HepG2 (cell line): Measurements from ENCODE around the gene NT5C2. TPM values are rescaled to one million over a fixed set of nuclear protein-coding genes. Genes with fewer than 3 reads are reported as not detected.

ENCODE experiments used
- ATAC-seq: fragments of 200-7000 bp; cut with Tn5 transposase; 3 replicates; pipeline ENCODE4 v1.9.1; 2020; ENCODE audit warnings: mild to moderate bottlenecking, moderate library complexity
- BruUV-seq: library from RNA; stranded (reverse); fragments of 400-500 nt; replicated peaks from 2 replicates; lab custom pipeline; 2021; lab: Mats Ljungman, UMichigan
- CTCF ChIA-PET: fragments of 300-600 bp; formaldehyde crosslinking; extraction: SDS; loops from one replicate; lab custom pipeline; 2021; ENCODE audit warnings: low total read pairs, inconsistent platforms, low intra/inter-chr PET ratio; lab: Yijun Ruan, JAX
- POLR2A ChIA-PET: fragments of 350-600 bp; sonication (Branson Sonifier 250); formaldehyde crosslinking; loops from one replicate; lab custom pipeline; 2020; ENCODE audit warnings: antibody characterized with exemption, inconsistent platforms; lab: Yijun Ruan, JAX
- DNase-seq: peaks from one replicate; pipeline ENCODE4 v3.0.0-alpha.2; 2015; ENCODE audit warnings: low spot score
- FAIRE-seq: peaks from 3 replicates; lab custom pipeline; 2011; peaks lifted over from hg19 to GRCh38; lab: Jason Lieb, UNC
- H2AFZ ChIP-seq: one replicate; pipeline ENCODE4 v1.6.1; 2011; ENCODE audit warnings: low read length, inconsistent platforms
- H3K27ac ChIP-seq: fragments of 300-600 bp; 3 replicates; pipeline ENCODE4 v1.8.0; 2011; ENCODE audit warnings: mixed run types, mild to moderate bottlenecking, mixed read lengths, low read length, inconsistent platforms; ENCODE audit not compliant: insufficient read depth; ENCODE audit errors: extremely low read length
- H3K27me3 ChIP-seq, 2 experiments: fragments of 200-600 bp in 1 of 2; 2 replicates in 1 of 2; 3 replicates in 1 of 2; pipeline versions ENCODE4 v1.6.0 to v1.8.0; 2011; ENCODE audit warnings: low read length in 2 of 2, mild to moderate bottlenecking in 2 of 2, moderate library complexity in 2 of 2, inconsistent platforms in 1 of 2; ENCODE audit not compliant: insufficient read depth in 2 of 2, control insufficient read depth in 1 of 2
- H3K36me3 ChIP-seq, 2 experiments: fragments of 200-600 bp in 1 of 2; replicated peaks in 1 of 2; 2 replicates in 1 of 2; 3 replicates in 1 of 2; pipeline versions ENCODE4 v1.5.1 to v1.8.0; 2011; ENCODE audit warnings: low read length in 2 of 2, inconsistent platforms in 1 of 2; ENCODE audit not compliant: insufficient read depth in 2 of 2, control insufficient read depth in 1 of 2
- H3K4me1 ChIP-seq: 2 replicates; pipeline ENCODE4 v1.5.1; 2012; ENCODE audit warnings: low read length, inconsistent platforms; ENCODE audit not compliant: insufficient read depth
- H3K4me2 ChIP-seq: 2 replicates; pipeline ENCODE4 v1.6.0; 2011; ENCODE audit warnings: low read depth, low read length, inconsistent platforms
- H3K4me3 ChIP-seq, 3 experiments: fragments of 200-600 bp in 1 of 3; sonication (generic), shearing (Covaris generic) in 1 of 3; replicated peaks in 1 of 3; 2 replicates each; pipeline ENCODE4 v1.5.1; 2011 to 2016; ENCODE audit warnings: low read length in 3 of 3, inconsistent platforms in 2 of 3, low read depth in 2 of 3, mild to moderate bottlenecking in 2 of 3, control low read depth in 1 of 3, mixed read lengths in 1 of 3; ENCODE audit not compliant: insufficient read depth in 1 of 3
- H3K79me2 ChIP-seq: one replicate; pipeline ENCODE4 v1.6.1; 2011; ENCODE audit warnings: low read length, inconsistent platforms; ENCODE audit not compliant: insufficient read depth
- H3K9ac ChIP-seq: 2 replicates; pipeline ENCODE4 v1.6.0; 2011; ENCODE audit warnings: mild to moderate bottlenecking, low read depth, low read length, inconsistent platforms; ENCODE audit not compliant: insufficient read depth
- H3K9me3 ChIP-seq: 2 replicates; pipeline ENCODE4 v1.5.1; 2012; ENCODE audit warnings: mild to moderate bottlenecking, low read length
- H4K20me1 ChIP-seq: 2 replicates; pipeline ENCODE4 v1.6.0; 2011; ENCODE audit warnings: inconsistent platforms, mild to moderate bottlenecking, low read length, moderate library complexity; ENCODE audit not compliant: insufficient read depth
- ATF4 ChIP-seq, 2 experiments: fragments of 450-650 bp in 1 of 2; sonication (generic) in 1 of 2; formaldehyde crosslinking; IDR thresholded peaks; 2 replicates each; pipeline versions ENCODE4 v1.5.0 to v1.8.0; 2020 to 2022; ENCODE audit warnings: mild to moderate bottlenecking in 1 of 2, missing genetic modification reagents in 1 of 2
- ATF6 ChIP-seq: sonication (generic); formaldehyde crosslinking; conservative IDR thresholded peaks from 2 replicates; pipeline ENCODE4 v1.4.0; 2020; ENCODE audit warnings: missing genetic modification reagents
- CBX5 ChIP-seq: sonication (generic); formaldehyde crosslinking; IDR thresholded peaks from 2 replicates; pipeline ENCODE4 v1.4.0; 2020; ENCODE audit warnings: missing genetic modification reagents, borderline replicate concordance
- CREB1 ChIP-seq, 2 experiments: fragments of 450-650 bp in 1 of 2; IDR thresholded peaks; 2 replicates each; pipeline ENCODE4 v1.6.1; 2016 to 2017; ENCODE audit warnings: control low read depth in 1 of 2, mild to moderate bottlenecking in 1 of 2, missing compliant biosample characterization in 1 of 2, missing genetic modification characterization in 1 of 2
- GABPA ChIP-seq, 2 experiments: IDR thresholded peaks; 2 replicates each; pipeline ENCODE4 v1.6.1; 2011 to 2016; ENCODE audit warnings: low read depth in 2 of 2, low read length in 1 of 2, missing biosample characterization in 1 of 2, missing genetic modification characterization in 1 of 2
- GABPB1 ChIP-seq: IDR thresholded peaks from 2 replicates; pipeline ENCODE4 v1.6.1; 2016; ENCODE audit warnings: mild to moderate bottlenecking, missing genetic modification reagents, moderate library complexity, missing compliant biosample characterization
- HHEX ChIP-seq: IDR thresholded peaks from 2 replicates; pipeline ENCODE4 v1.6.1; 2016; ENCODE audit warnings: control low read depth
- JUNB ChIP-seq: sonication (generic); formaldehyde crosslinking; IDR thresholded peaks from 2 replicates; pipeline ENCODE4 v1.8.0; 2022; ENCODE audit warnings: missing genetic modification reagents, mild to moderate bottlenecking, borderline replicate concordance
- KMT2B ChIP-seq: IDR thresholded peaks from 2 replicates; pipeline ENCODE4 v1.6.1; 2016; ENCODE audit warnings: missing genetic modification reagents, missing compliant biosample characterization
- NFIC ChIP-seq: IDR thresholded peaks from 2 replicates; pipeline ENCODE4 v1.6.1; 2012; ENCODE audit warnings: mild to moderate bottlenecking, low read length, inconsistent platforms
- U2AF1 ChIP-seq: fragments of 200-400 bp; formaldehyde crosslinking; optimal IDR thresholded peaks from 2 replicates; pipeline ENCODE3; 2017; ENCODE audit warnings: mild to moderate bottlenecking, low read depth, low read length
- ZNF451 ChIP-seq: sonication (generic); formaldehyde crosslinking; IDR thresholded peaks from 2 replicates; pipeline ENCODE4 v1.5.0; 2020; ENCODE audit warnings: mild to moderate bottlenecking, missing genetic modification reagents
- ZNF629 ChIP-seq: sonication (generic); formaldehyde crosslinking; conservative IDR thresholded peaks from 2 replicates; pipeline ENCODE4 v1.5.0; 2020; ENCODE audit warnings: missing genetic modification reagents
- WGBS: methylation state at CpG from one replicate; pipeline ENCODE4 v1.1.6; 2017; ENCODE audit warnings: low lambda C conversion rate; 5-methylcytosine and 5-hydroxymethylcytosine counted together
- in situ Hi-C: cut with HindIII; loops from 2 replicates; pipeline ENCODE4 v1.10.0; 2017; ENCODE audit warnings: low pct_unique_long_range_greater_than_20kb; ENCODE audit not compliant: extremely low pct_ligation_motif_present
- intact Hi-C: fragments of 100-400 bp; cut with micrococcal nuclease; formaldehyde crosslinking; loops from one replicate; pipeline ENCODE4 v1.10.0; 2022; ENCODE audit not compliant: unreplicated experiment
- polyA plus RNA-seq, 8 experiments: library from polyadenylated mRNA; depleted of rRNA in 3 of 8; stranded (reverse) in 7 of 8; unstranded in 1 of 8; fragments of >200 nt; fragmentation: Illumina TruSeq in 4 of 8; extraction: Trizol in 4 of 8; gene quantifications; 2 replicates each; pipeline versions ENCODE4 v1.2.1 to v1.2.3, GENCODE V29; 2011 to 2016; ENCODE audit warnings: low read depth in 4 of 8, missing spikeins in 1 of 8, mixed read lengths in 1 of 8; ENCODE audit not compliant: insufficient read depth in 1 of 8
- total RNA-seq, 5 experiments: library from RNA; depleted of rRNA; stranded (reverse); fragments of >200 nt; fragmentation: Illumina TruSeq; extraction: Trizol; gene quantifications; 2 replicates each; pipeline ENCODE4 v1.2.3, GENCODE V29; 2016; ENCODE audit warnings: low read depth in 1 of 5

The NT5C2 gene
- total and polyA plus RNA-seq, 2 of the 13 experiments (the other 11 are each of a cell fraction or from before 2014, with no cell fraction given): 40.6 to 55.2 TPM

- Histone ChIP-seq H3K4me2 (no peak overlapping the region), H3K9ac (no peak overlapping the region), H3K79me2 (no peaks in the 10 kb centered on the region), H4K20me1 (no peaks in the 10 kb centered on the region), H3K36me3 (no peaks in the 10 kb centered on the region), H2AFZ (no peak overlapping the region), H3K27me3 (no peaks in the 10 kb centered on the region), H3K27ac (no peak overlapping the region), H3K4me1 (peaks cover 57% of the 10 kb centered on the region), H3K9me3 (peaks cover 18% of the 10 kb centered on the region), H3K4me3 (no peak overlapping the region)
- WGBS: 88% methylated on average over 1 of the region's 1 CpG
- FAIRE-seq: no peak
- no peak for ATAC-seq
- intact Hi-C loops: no loop called here
- POLR2A ChIA-PET: interaction anchor here (1.1 to 1.8 kb wide), 2 partner anchors 11 to 35 kb away, joined by 3 read pairs; no protein-coding TSS in a partner anchor
- no TSS peak for BruUV-seq
- TF ChIP-seq ATF6 (CRISPR knock-in tag): no peak
- TF ChIP-seq JUNB (CRISPR knock-in tag): 0 out of 2 replicates have a peak, but pooled peaks have one; percentile 5
- in situ Hi-C loops: no loop called here
- CTCF ChIA-PET: no interaction called here
- no peak for DNase-seq
Observed at GRCh38 chr10:103227416-103227815, 34.3 kb upstream of the NT5C2 start.

GRCh38 chr10:103225939-103226338, 32.9 kb upstream of the NT5C2 start:
- CTCF ChIA-PET: no interaction called here
- Histone ChIP-seq H3K27ac (no peak overlapping the region), H4K20me1 (no peaks in the 10 kb centered on the region), H3K4me3 (no peak overlapping the region), H3K9ac (no peak overlapping the region), H3K27me3 (no peaks in the 10 kb centered on the region)
- ATAC-seq: no peak
- in situ Hi-C loops: no loop called here
- POLR2A ChIA-PET: no interaction called here
- TF ChIP-seq HHEX (CRISPR knock-in tag) (no peak), CBX5 (CRISPR knock-in tag) (no peak), GABPA (IDR thresholded peaks at IDR 0.05; ENCODE audit: low read depth, low read length) (no peak), GABPA (CRISPR knock-in tag; IDR thresholded peaks at IDR 0.05; ENCODE audit: low read depth) (no peak), U2AF1 (no peak), NFIC (no peak), ATF4 (CRISPR knock-in tag; IDR thresholded peaks at IDR 0.05) (no peak), ZNF451 (CRISPR knock-in tag) (no peak), KMT2B (CRISPR knock-in tag) (no peak), CREB1 (IDR thresholded peaks at IDR 0.05) (no peak), CREB1 (CRISPR knock-in tag; IDR thresholded peaks at IDR 0.05) (no peak), GABPB1 (CRISPR knock-in tag) (no peak), ZNF629 (CRISPR knock-in tag) (no peak)
- TF ChIP-seq, all 625 proteins: peak for 0
- FAIRE-seq (no peak), DNase-seq (no peak)
- H2AFZ ChIP-seq: no peak overlapping the region
- intact Hi-C loops: no loop called here
- no peak overlapping the region for H3K4me2 ChIP-seq
- no TSS peak for BruUV-seq
- no peaks in the 10 kb centered on the region for H3K79me2 ChIP-seq
- peaks cover 18% of the 10 kb centered on the region for H3K9me3 ChIP-seq
- no peaks in the 10 kb centered on the region for H3K36me3 ChIP-seq
- H3K4me1 ChIP-seq: peaks cover 43% of the 10 kb centered on the region
